GM23248 (cell line): ENCODE measurements around the gene ST7.

Experiments used
- EZH2 ChIP-seq: fragments of 200-600 bp; sonication (generic); IDR thresholded peaks from 2 replicates; pipeline ENCODE4 v1.6.1; 2018; ENCODE audit warnings: antibody characterized with exemption, mild to moderate bottlenecking; ENCODE audit not compliant: insufficient read depth, poor library complexity, severe bottlenecking
- EZH2phosphoT487 ChIP-seq: fragments of 200-600 bp; sonication (generic); IDR thresholded peaks from 2 replicates; pipeline ENCODE4 v1.6.1; 2018; ENCODE audit warnings: antibody characterized with exemption, moderate library complexity, mild to moderate bottlenecking, low read depth; ENCODE audit not compliant: insufficient read depth

DNA sequence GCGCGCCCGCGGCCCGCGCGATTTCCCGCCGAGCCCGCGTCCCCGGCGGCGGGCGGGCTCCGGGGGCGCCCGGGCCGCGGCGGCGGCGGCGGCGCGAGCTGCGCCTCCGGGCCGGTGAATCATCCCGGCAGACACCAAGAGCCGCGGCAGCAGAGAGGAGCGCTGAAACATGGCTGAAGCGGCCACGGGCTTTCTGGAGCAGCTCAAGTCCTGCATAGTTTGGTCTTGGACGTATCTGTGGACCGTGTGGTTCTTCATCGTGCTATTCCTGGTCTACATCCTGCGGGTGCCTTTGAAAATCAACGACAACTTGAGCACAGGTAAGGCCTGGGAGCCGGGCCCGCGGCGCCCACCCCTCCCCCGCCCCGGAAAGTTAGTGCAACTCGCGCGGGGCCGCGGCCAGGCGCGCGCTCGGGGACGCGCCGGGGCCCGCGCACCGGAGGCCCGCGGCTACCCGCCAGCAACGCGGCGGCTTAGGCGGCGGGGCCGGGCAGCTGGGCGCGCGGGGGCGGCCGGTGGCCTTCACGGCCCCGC, at the start of gene ST7:
- no peak for TF ChIP-seq EZH2
- TF ChIP-seq EZH2phosphoT487: no peak
